Sigmoid colon (tissue), 7 donors: ENCODE data around the gene METTL23. TPM values are rescaled to one million over a fixed set of nuclear protein-coding genes. Genes with fewer than 3 reads are reported as not detected.

ENCODE experiments used
- DNase-seq: peaks from one replicate; pipeline ENCODE4 v3.0.0-alpha.2; 2019
- H3K27ac ChIP-seq, 4 donors: fragments of 200-600 bp; sonication (generic); one replicate each; pipeline ENCODE4 v1.5.1; 2016 to 2019; ENCODE audit warnings: mild to moderate bottlenecking in 1 of 4
- H3K27me3 ChIP-seq, 3 donors: fragments of 200-600 bp; sonication (generic); one replicate each; pipeline ENCODE4 v1.5.1; 2019; ENCODE audit warnings: mild to moderate bottlenecking in 1 of 3
- H3K36me3 ChIP-seq, 4 donors: fragments of 200-600 bp; sonication (generic); one replicate each; pipeline ENCODE4 v1.5.1; 2016 to 2019
- H3K4me1 ChIP-seq, 4 donors: fragments of 200-600 bp; sonication (generic); one replicate each; pipeline ENCODE4 v1.5.1; 2017 to 2019
- H3K4me3 ChIP-seq, 4 donors: fragments of 200-600 bp; sonication (generic); one replicate each; pipeline ENCODE4 v1.5.1; 2017 to 2019; ENCODE audit warnings: mild to moderate bottlenecking in 2 of 4, moderate library complexity in 1 of 4
- H3K9me3 ChIP-seq, 4 donors: fragments of 200-600 bp in 3 of 4; sonication (generic) in 3 of 4; one replicate each; pipeline versions ENCODE4 v1.5.1 to v1.6.1; 2013 to 2019
- CTCF ChIP-seq, 4 experiments: fragments of 450-650 bp in 3 of 4; fragments of 200-600 bp in 1 of 4; IDR thresholded peaks; one replicate each; pipeline ENCODE4 v1.5.1; 2016 to 2019; ENCODE audit warnings: antibody characterized with exemption in 4 of 4, mild to moderate bottlenecking in 3 of 4, moderate library complexity in 2 of 4
- EP300 ChIP-seq, 4 donors: sonication (generic); formaldehyde crosslinking; IDR thresholded peaks; one replicate each; pipeline ENCODE4 v1.6.1; 2017; ENCODE audit warnings: antibody characterized with exemption in 4 of 4
- POLR2A ChIP-seq, 2 donors: fragments of 450-650 bp; IDR thresholded peaks; one replicate each; pipeline ENCODE4 v1.6.1; 2016; ENCODE audit warnings: antibody characterized with exemption in 2 of 2, mild to moderate bottlenecking in 2 of 2, moderate library complexity in 2 of 2
- POLR2AphosphoS5 ChIP-seq, 4 donors: sonication (generic); formaldehyde crosslinking; IDR thresholded peaks; one replicate each; pipeline ENCODE4 v1.6.1; 2017; ENCODE audit warnings: antibody characterized with exemption in 4 of 4
- WGBS, 2 donors: extraction: QIAGEN DNeasy Blood & Tissue Kit; methylation state at CpG; one replicate each; pipeline ENCODE4 v1.1.7; 2013; 5-methylcytosine and 5-hydroxymethylcytosine counted together
- intact Hi-C: fragments of 100-400 bp; cut with DNase I; formaldehyde crosslinking; loops from one replicate; pipeline ENCODE4 v1.15.1; 2023
- polyA plus RNA-seq, 3 donors: library from polyadenylated mRNA; stranded (reverse); fragments of 200-250 nt; gene quantifications; one replicate each; pipeline ENCODE4 v1.2.3, GENCODE V29; 2013
- total RNA-seq, 4 donors: library from RNA; depleted of rRNA; stranded (reverse); fragments of >200 nt; gene quantifications; one replicate each; pipeline ENCODE4 v1.1.0, GENCODE V29; 2016
- donor health status: healthy with polysubstance abuse.
- donor health status: Bipolar disorder and iron deficiency.
- donor health status: healthy.

Gene METTL23
- total and polyA plus RNA-seq, 7 donors, result 13.6 to 34.8 (median 25.7) TPM

- WGBS, 2 donors, result 0 to 1% methylated on average over 20 of the region's 20 CpGs
- no peak for DNase-seq
- TF ChIP-seq CTCF (IDR thresholded peaks at IDR 0.05), result no peak
- no peak for TF ChIP-seq POLR2A (IDR thresholded peaks at IDR 0.05)
- TF ChIP-seq EP300 (IDR thresholded peaks at IDR 0.05), result no peak
- no peak for TF ChIP-seq POLR2AphosphoS5 (IDR thresholded peaks at IDR 0.05)
- Histone ChIP-seq H3K27me3 (no peaks in the 10 kb centered on the region), H3K9me3 (no peaks in the 10 kb centered on the region), H3K27ac (peak overlapping the region; percentile 98 to 99 (median 98)), H3K4me1 (peaks cover 0 to 77% (median 69%) of the 10 kb centered on the region in 4 donors), H3K36me3 (peaks cover 0 to 51% (median 17%) of the 10 kb centered on the region in 4 donors), H3K4me3 (peak overlapping the region; percentile 91 to 97 (median 94))
- intact Hi-C loops, result loop anchor here (5.0 kb wide), 1 partner anchor 407 kb away; the partner anchor contains the start of gene SEC14L1
Observed at GRCh38 chr17:76735586-76736348, 9.1 kb downstream of the METTL23 start.

DNA sequence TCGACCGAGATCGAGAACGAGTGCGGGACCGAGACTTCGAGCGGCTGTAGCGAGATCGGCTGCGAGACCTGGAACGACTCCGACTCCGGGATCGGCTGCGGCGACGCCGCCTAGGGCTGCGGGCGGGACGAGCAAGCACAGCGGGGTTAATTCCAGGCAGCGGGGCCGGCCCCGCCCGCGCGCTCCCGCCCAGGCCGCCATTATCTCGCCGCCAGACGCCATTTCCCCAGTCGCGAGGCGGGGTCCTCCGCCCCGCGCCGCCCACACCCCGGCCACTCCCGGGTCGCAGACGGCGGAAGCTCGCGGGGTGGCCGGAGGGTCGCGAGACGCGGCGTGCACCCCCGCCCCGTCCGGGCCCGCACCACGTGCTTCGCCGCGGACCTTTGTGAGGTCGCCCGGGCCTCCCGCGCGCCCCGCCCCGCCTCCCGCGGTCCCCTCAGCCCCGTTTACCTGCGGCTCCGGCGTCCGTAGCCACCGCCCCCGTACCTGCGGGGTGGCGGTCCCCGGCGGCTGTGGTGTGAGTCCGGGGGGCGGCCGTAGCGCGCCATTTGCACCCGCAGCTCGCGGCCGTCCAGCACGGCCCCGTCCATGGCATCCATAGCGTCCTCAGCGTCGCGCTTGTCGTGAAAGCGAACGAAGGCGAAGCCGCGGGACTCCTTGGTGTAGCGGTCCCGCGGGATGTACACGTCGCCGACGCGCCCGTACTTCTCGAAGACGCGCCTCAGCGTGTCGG, 9.9 kb downstream of the METTL23 start:
- intact Hi-C loops, result loop anchor here (5.0 kb wide), 1 partner anchor 406 kb away; the partner anchor contains the start of gene SEC14L1
- DNase-seq, result peak; percentile 91
- Histone ChIP-seq H3K27me3 (no peaks in the 10 kb centered on the region), H3K27ac (peak overlapping the region; percentile 98 to 99 (median 98)), H3K4me1 (peaks cover 0 to 77% (median 70%) of the 10 kb centered on the region in 4 donors), H3K9me3 (no peaks in the 10 kb centered on the region), H3K36me3 (peaks cover 0 to 46% (median 17%) of the 10 kb centered on the region in 4 donors), H3K4me3 (peak overlapping the region; percentile 91 to 97 (median 94))
- 1% methylated on average over 117 of the region's 117 CpGs for WGBS, 2 donors
- TF ChIP-seq CTCF (IDR thresholded peaks at IDR 0.05) (peak in 1 of 4 experiments; percentile 27), POLR2AphosphoS5 (IDR thresholded peaks at IDR 0.05) (peak; percentile 14 to 68 (median 56)), EP300 (IDR thresholded peaks at IDR 0.05) (no peak), POLR2A (IDR thresholded peaks at IDR 0.05) (peak in 1 of 2 donors; percentile 11)

- TF ChIP-seq POLR2A (IDR thresholded peaks at IDR 0.05) (peak; percentile 99 to 100), CTCF (IDR thresholded peaks at IDR 0.05) (no peak), EP300 (IDR thresholded peaks at IDR 0.05) (peak in 1 of 4 donors; percentile 67), POLR2AphosphoS5 (IDR thresholded peaks at IDR 0.05) (peak; percentile 99 to 100 (median 100))
- Histone ChIP-seq H3K27ac (peak within 1 kb of the TSS; percentile 98 to 99 (median 98)), H3K4me1 (peaks cover 0 to 73% (median 65%) of the 10 kb centered on the region in 4 donors), H3K27me3 (no peaks in the 10 kb centered on the region), H3K36me3 (peaks cover 0 to 46% (median 18%) of the 10 kb centered on the region in 4 donors), H3K4me3 (peak within 1 kb of the TSS; percentile 91 to 97 (median 94)), H3K9me3 (no peaks in the 10 kb centered on the region)
- WGBS, 2 donors, result 0% methylated on average over 60 of the region's 60 CpGs
- DNase-seq, result peak; percentile 99
- intact Hi-C loops, result loop anchor here (5.0 kb wide), 1 partner anchor 405 kb away; the partner anchor contains the start of gene SEC14L1
Observed at GRCh38 chr17:76737082-76737675, 10.5 kb downstream of the METTL23 start, which contains the start of gene SRSF2. Gene SRSF2, minus strand, starts transcription at chr17:76737331. Its CDS starts 171 bp downstream, at chr17:76737160.

DNA sequence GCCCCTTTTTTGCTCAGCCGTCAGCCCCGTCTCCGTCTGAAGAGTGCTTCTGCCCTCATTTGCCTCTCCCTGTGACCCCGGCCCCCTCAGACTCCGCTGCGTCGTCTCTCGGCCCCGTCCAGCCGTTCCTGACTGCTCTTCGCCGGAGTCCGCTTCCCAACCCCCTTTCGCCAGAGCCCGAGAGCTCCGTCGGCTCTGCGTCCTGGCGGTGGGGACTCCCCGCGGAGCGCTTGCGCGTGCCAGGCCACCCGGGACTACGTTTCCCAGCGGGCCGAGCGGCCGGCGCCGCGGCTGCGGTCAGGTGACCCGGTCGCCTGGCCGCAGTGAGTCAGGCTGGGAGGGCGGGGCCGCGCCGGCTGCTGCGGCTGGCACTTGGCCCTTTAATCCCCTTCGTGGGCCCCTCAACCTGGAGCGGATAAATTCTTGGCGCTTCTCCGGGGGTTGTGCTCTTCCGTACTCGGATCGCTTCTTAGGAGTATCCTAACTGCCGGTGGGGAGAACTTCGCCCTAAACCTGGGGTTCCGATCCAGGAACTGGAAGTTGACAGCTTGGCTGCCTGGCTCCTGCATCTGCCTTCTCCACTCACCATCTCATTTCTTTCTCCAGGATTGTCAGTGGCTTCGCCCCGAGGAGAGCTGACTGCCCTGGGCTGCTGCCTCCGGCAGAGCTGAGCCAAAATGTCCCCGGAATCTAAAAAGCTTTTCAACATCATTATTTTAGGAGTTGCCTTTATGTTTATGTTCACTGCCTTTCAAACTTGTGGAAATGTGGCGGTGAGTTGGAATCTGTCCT, 11.2 kb downstream of the METTL23 start, which contains the start of gene MFSD11:
TSS of gene MFSD11 (plus strand) at position 444 of the 792 bp plus-strand sequence. CDS start at position 678, 234 bp downstream.
- no peaks in the 10 kb centered on the region for H3K27me3 ChIP-seq
- TF ChIP-seq EP300 (IDR thresholded peaks at IDR 0.05) (no peak), POLR2AphosphoS5 (IDR thresholded peaks at IDR 0.05) (peak; percentile 65 to 82 (median 79)), CTCF (IDR thresholded peaks at IDR 0.05) (no peak), POLR2A (IDR thresholded peaks at IDR 0.05) (peak; percentile 12 to 23)
- peak within 1 kb of the TSS; percentile 98 to 99 (median 98) for H3K27ac ChIP-seq
- no peaks in the 10 kb centered on the region for H3K9me3 ChIP-seq
- intact Hi-C loops, result loop anchor here (5.0 kb wide), 1 partner anchor 404 kb away; the partner anchor contains the start of gene SEC14L1
- WGBS, 2 donors, result 0 to 1% methylated on average over 57 of the region's 57 CpGs
- H3K36me3 ChIP-seq, result peaks cover 0 to 46% (median 17%) of the 10 kb centered on the region in 4 donors
- H3K4me3 ChIP-seq, result peak within 1 kb of the TSS; percentile 91 to 97 (median 94)
- H3K4me1 ChIP-seq, result peaks cover 0 to 66% (median 59%) of the 10 kb centered on the region in 4 donors
- DNase-seq, result peak; percentile 96
